Endothelial cell of umbilical vein (primary cell): ENCODE data around the gene ACADS.

Source experiments
- CTCF ChIP-seq, 2 donors: IDR thresholded peaks; 1 replicate in 1 of 2; 2 replicates in 1 of 2; pipeline ENCODE4 v1.5.1; 2011; ENCODE audit warnings: low read length in 2 of 2, mild to moderate bottlenecking in 2 of 2, moderate library complexity in 2 of 2, control low read depth in 1 of 2, inconsistent platforms in 1 of 2, low read depth in 1 of 2; ENCODE audit not compliant: insufficient read depth in 1 of 2; ENCODE audit errors: extremely low read depth in 1 of 2
- FOS ChIP-seq: IDR thresholded peaks from 2 replicates; pipeline ENCODE4 v1.6.1; 2011; ENCODE audit warnings: mild to moderate bottlenecking, low read length, moderate library complexity, borderline replicate concordance; ENCODE audit not compliant: insufficient read depth
- GATA2 ChIP-seq: IDR thresholded peaks from 2 replicates; pipeline ENCODE4 v1.7.0; 2011; ENCODE audit warnings: low read depth, mild to moderate bottlenecking, moderate library complexity, mixed read lengths, low read length; ENCODE audit not compliant: insufficient read length, insufficient read depth
- JUN ChIP-seq: IDR thresholded peaks from 2 replicates; pipeline ENCODE4 v1.6.1; 2011; ENCODE audit warnings: borderline replicate concordance, low read depth; ENCODE audit not compliant: insufficient read length, insufficient read depth
- POLR2A ChIP-seq: IDR thresholded peaks from 2 replicates; pipeline ENCODE4 v1.6.1; 2012; ENCODE audit warnings: low read depth, mild to moderate bottlenecking, control low read depth, low read length
- POLR2AphosphoS5 ChIP-seq: IDR thresholded peaks from 2 replicates; pipeline ENCODE4 v1.6.1; 2012; ENCODE audit warnings: low read depth, mild to moderate bottlenecking, control low read depth, low read length, moderate library complexity; ENCODE audit not compliant: insufficient read depth

- TF ChIP-seq CTCF (IDR thresholded peaks at IDR 0.05; ENCODE audit: extremely low read depth in 1 of 2, insufficient read depth in 1 of 2, low read depth in 1 of 2, low read length in 2 of 2) (no peak), GATA2 (no peak), POLR2A (no peak), POLR2AphosphoS5 (no peak), FOS (no peak), JUN (no peak)
These were observed 40.1 kb upstream of the ACADS start for GRCh38 chr12:120685522-120685921.
